Measurements from ENCODE around the gene CDH4.
A peak's percentile ranks its signal among the peaks of the same experiment; 100 is the strongest.

Gene CDH4

DNA sequence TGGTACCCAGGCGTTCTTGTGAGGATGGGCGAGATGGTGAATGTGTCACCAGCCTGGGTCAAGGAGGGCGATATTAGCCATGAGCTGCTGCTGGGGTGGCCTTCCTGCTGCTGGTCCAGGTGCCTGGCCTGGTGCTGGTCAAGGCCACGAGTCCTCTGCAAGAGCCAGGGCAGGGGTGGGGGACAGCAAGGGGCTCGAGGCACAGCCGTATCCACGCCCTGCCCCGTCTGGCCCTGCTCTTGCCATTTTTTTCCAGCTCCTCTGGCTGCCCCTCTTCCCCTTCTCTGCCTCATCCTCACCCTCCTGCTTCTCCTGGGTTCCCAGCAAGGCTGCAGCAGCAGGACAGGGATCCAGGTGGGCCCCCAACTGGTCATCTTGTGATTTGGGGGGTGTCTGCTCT, 51.2 kb downstream of the CDH4 start:
- no peak for DNase-seq

DNA sequence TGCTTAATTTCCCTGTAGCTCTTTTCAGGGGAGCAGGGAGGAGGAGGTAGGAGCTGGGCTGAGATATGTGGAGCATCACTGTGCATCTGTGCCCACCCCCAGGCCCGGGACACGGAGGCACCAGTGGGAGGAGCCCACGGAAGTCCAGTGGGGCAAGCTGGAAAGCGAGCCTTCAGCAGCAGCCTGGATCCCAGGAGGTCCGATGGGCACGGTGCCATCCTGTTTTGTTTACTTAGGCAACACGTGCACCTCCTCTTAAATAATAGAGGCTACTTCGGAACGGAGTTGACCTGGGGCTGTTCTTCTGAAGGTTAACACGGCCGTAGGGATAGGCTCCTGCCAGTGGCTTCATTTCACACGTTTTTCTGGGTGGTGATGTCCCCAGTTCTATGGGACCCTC, 51.6 kb downstream of the CDH4 start:
- no peak for DNase-seq

- DNase-seq = no peak
These were observed 52.7 kb downstream of the CDH4 start for GRCh38 chr20:61304750-61305149.

DNA sequence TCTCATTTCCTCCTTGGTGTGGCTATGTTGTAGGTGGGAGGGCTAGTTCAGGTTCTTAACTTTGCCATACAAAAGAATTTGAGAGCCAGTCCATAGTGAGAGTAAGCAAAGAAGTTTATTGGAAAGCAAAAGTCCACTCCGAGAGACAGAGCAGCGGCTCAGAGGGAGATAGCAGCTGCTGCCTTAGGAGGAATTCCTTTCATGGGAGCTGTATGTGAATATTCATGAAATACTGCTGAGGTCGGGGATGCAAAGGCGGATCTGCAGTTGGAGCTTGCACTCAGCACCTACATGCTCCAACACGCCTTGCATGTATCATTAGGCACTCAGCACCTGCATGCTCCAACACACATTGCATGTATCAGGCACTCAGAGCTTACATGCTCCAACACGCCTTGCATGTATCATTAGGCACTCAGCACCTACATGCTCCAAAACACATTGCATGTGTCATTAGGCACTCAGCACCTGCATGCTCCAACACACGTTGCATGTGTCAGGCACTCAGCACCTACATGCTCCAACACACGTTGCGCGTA, 54.9 kb downstream of the CDH4 start:
- no peak for DNase-seq

GRCh38 chr20:61307686-61308476, 55.8 kb downstream of the CDH4 start:
- no peak for DNase-seq

DNA sequence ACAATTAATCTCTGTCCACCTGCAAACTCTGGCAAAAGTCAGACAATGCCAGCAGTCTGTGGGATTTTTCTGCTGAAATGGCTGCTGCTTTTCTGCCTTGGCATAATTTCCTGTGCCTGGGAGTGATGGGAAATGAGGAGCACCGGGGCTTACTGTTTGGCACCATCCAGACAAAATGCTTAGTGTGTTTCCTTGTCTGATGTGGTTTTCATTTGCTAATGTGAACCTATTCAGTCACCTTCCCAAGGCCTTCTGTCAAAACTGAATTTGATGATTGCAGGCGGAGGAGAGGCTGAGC, 56.4 kb downstream of the CDH4 start:
- DNase-seq = no peak

GRCh38 chr20:61310954-61311353, 58.9 kb downstream of the CDH4 start:
- DNase-seq = no peak

GRCh38 chr20:61311656-61312387, 59.8 kb downstream of the CDH4 start:
- no peak for DNase-seq

DNA sequence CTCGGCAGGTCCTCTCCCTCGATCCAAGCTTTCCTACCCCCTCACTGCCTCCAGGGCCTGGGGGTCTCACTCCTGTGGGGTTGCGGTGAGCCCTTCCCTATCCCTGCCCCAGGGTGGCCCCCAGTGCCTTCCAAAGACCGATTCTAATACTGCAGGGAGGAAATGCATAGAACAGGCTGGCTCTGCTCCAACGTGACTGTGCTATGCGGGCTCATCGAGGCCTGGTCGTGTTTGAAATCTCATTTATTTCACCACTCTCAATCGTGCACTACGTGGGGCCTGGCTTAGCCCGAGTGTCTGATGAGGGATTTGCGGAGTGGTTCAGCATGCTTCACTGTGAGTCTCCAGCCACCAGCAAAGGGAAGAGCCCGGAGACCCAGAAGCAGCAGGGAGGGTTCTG, 60.9 kb downstream of the CDH4 start:
- no peak for DNase-seq

DNA sequence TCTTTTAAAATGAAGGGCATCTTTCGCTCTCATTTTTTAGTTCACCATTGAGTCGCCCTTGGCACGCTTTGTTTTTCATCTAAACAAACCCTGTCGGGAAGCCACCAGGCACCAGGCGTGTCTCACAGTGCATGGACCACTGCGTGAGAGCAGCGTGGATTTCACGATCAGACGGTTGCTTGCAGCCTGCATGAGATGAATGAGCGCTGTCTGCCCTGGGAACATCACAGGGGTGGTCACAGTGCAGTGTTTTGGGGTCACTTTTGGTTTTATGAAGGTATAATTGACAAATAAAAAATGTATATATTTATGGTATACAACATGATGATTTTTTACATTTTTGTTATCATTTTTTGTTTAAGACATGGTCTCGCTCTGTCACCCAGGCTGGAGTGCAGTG, 61.3 kb downstream of the CDH4 start:
- no peak for DNase-seq

GRCh38 chr20:61314326-61315010, 62.4 kb downstream of the CDH4 start:
- DNase-seq = no peak

GRCh38 chr20:61315319-61315718, 63.3 kb downstream of the CDH4 start:
- no peak for DNase-seq

DNA sequence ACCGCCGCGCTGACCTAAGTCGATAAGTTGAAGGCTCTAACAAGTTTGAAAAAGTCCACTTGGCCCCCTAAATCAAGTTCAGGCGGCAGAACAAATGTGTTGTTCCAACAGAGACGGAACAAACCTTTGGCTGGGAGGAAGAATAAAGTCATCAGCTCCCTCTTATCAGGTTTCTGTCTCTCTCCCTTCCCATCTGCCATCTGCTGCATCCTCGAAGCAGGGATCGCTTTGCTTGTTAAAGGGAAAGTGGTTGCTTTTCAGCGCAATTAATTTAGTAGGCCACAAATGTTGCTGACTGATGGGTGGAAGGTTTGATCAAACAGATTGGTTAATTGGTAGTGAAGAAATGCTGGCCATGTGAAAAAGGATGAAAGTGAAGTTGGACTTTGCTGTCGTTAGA, 64.3 kb downstream of the CDH4 start:
- DNase-seq = no peak

DNA sequence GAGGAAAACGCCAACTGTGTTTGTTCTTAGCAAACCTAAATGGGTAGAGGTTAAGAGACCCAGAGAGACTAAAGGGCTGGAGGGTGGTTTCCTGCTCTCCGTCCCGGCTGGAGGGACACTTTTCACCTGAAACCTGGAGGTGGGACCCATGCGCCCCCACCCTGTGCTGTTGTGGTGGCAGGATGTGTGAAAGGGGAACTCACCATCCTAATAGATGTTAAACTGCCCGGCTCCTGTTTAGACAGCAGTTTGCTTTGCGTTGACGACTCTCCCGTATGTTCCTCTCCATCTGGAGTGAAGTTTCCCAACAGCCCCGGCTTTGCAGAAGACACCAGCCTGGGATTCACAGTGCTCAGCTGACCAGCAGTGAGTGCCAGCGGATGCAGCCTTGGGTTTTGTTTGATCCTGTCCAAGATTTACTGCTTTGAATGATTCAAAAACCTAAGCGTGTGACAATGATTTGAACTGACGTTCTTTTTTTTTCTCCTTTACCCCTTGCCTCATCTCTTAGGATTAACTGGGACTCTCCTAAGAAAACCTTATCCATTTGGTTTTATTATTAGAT, 66.0 kb downstream of the CDH4 start:
- no peak for DNase-seq

DNA sequence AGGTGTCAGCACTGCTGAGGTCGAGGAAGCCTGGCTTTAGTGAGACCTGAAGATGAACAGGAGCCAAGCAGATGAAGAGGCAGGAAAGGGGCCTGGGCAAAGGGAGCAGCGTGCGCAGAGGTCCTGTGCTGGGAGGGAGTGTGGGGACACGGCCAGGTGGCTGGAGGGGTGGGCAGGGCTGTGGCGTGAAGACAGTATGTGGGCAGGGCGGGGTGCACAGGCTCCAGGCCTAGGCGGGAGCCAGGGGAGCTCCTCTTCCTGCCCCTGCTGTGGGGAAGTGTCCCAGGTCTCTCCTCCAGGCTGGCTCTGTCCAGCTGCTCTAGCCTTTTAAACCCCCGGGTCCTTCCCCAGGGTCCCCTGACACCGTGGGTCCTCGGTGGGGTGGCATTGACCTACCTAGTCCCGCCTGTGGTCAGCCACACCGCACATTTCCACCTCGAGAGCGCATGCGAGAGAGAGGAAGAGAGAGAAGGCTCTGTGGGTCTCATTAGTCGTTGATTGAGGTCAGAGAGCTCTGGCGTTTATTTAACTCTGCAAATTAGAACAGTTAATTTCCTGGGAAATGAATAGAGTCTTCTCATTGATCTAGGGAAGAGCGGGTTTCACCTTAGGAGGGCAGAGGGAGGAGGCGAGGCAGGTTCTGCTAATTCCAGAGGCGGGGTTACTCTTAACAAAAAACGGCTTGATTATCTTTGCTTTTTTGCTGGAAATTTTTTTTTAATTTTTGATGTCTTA, 68.8 kb downstream of the CDH4 start:
- no peak for DNase-seq

DNA sequence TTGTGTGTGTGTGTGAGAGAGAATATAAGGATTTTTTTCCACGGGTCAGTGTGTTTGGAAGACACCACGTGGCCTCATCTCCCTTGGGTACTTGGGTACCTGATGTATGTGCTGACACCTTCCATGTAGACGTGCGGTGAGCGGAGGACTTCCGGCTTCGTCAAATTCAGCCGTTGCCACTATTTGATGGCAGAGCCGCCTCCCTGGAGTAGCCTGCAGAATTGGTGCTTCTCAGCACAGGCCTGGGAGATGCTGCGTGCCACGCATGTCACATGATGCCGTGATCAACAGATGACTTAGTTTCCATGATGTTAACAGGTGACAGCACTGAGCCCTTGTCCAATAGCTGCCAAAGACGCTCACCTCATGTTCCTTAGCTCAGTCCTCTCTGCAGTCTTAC, 69.4 kb downstream of the CDH4 start:
- no peak for DNase-seq

DNA sequence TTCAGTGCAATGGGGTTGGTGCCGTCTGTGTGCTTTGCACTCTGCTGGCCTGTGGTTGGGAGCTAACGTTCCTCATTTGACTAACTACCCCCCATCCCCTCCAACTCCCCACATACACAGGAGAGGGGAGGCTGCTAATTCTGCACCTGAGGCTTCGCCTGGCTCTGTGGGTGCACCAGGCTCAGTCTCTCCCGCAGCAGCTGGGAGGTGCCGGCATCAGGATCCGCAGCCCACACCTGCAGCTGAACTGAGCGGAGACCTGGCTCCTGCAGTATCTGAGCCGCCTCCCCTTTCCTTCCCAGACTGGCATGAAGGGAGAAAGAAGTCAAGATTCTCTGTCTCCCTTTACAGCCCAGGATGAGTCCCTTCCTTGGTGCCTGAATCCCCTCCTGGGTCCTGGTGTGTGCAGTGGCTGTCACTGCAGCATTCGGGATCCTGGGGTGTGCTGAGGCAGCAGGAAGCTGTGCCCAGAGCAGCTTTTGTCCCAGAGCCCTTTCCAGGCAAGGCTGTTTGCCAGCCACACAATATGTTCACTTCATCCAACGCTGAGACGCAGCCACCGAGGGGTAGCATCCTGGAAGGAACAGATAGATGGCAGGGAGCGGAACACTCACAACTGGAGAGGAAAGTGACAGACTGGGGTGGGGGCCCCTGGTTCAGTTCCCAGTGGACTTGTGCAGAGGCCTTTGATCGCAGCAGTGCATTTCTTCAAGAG, 70.2 kb downstream of the CDH4 start:
- no peak for DNase-seq

GRCh38 chr20:61324906-61325305, 72.8 kb downstream of the CDH4 start:
- DNase-seq = no peak

DNA sequence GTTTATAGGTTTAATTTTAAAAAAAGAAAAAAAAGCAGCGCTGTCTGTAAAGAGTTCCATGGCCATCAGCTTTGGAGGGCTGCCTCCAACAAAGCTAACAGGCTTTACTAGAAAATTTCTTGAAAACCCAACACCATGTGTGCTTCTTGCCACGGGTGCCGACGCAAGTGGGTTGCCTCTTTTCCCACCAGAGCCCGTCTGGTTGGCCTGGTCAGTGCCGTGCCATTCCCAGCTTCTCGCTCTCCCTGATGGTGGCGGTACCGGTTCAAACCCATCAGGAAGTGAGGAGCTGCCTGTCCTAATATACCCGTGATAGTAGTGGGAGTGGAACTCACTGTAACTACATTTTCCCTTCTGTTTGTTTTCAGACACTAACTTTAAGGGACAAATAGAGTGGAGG, 73.7 kb downstream of the CDH4 start:
- no peak for DNase-seq

DNA sequence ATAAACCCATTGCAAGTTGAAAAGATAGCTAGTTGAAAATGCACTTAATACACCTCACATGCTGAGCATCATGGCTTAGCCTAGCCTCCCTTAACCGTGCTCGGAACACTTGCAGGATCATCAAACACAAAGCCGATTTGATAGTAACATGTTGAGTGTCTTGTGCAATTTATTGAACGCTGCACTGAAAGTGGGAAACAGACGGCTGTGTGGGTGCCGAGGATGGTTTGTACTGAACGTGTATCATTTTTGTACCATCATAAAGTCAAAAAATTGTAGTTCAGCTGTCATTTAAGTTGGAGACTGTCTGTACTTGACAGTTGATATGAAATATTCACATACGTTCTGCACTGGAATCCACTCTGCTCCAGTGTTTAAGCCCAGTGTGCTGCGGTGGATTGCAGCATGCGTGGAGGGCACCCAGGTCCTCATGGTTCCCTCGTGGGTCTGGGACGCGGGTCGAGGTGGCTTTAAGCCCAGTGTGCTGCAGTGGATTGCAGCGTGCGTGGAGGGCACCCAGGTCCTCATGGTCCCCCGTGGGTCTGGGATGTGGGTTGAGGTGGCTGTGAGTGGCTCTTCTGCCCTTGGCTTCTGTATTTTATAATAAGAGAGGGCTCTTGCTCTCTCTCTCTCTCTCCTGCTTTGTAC, 77.0 kb downstream of the CDH4 start:
- DNase-seq = peak in 1 of 5 experiments; percentile 8

GRCh38 chr20:61330441-61330840, 78.4 kb downstream of the CDH4 start:
- no peak for DNase-seq
